Kidney glomerular epithelial cell (primary cell): Measurements from ENCODE around the gene KRT13.

ENCODE experiments used
- DNase-seq: peaks from one replicate; lab custom pipeline; 2025; lab: John Stamatoyannopoulos, UW

The KRT13 gene

DNA sequence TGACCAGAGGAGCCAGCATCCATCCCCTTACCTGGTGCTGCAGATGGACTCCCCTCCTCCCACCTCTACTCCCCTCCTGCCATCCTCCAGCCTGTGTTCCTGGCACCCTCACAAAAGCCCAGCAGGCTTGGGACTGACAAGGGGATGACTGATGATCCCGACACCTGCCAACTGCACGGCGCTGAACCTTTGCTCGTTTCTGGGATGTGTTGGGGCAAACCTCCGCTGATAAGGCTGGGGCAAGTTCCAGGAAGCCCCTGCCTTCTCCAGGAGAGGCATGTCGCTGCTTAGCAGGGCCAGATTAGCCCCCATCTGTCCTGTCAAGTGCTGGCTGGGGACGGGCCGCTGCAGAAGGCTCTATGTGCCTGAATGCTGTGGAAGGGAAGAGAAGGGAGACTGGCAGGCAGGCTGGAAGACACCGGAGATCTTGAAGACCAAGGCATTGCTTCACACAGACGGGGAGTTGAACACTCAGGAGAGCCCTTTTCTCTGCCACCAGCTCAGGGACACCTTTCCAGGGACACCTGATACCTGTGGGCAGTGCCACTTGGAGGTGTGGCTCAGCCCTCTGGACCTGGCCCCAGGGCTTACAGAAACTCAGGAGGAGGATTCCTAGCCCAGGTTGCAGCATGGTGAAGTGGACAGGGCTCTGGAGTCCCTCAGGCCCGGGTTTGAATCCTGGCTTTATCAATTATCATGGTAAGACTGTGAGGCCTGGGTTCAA, 14.3 kb upstream of the KRT13 start:
- no peak for DNase-seq

DNA sequence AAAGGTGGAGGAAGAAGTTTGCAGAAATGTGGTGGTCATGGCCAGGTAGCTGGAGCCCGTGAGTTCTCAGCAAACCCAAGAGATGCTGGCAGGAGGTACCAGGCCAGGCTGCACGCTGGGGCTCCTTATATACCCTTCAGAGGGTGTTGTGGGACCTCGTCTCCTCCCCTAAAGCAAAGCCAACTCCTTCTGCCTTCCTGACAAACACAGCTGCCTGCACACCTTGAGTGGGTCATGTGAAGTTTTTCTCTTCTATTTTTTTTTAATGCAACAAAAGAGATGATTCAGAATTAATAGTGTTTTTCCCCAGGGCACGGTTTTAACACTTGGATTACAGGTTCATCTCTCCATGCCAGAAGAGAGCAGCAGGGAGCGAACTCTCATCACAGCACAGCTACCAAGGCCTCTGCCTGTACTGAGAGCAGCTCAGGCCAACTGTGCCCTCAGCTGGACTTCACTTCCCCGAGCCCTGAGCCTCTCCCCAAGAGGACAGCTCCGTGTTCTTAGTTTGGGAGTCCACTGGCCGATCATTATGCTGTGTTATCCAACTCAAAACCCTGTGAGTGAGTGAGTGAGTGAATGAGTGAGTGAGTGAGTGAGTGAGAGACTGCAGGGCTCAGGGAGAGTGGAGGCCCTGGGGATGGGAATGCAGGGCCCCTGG, 13.5 kb upstream of the KRT13 start, which contains the start of gene KRT15:
KRT15 (minus strand) TSS at position 102 of the 661 bp plus-strand sequence; CDS start at position 39, 63 bp downstream.
- DNase-seq = peak; percentile 28

DNA sequence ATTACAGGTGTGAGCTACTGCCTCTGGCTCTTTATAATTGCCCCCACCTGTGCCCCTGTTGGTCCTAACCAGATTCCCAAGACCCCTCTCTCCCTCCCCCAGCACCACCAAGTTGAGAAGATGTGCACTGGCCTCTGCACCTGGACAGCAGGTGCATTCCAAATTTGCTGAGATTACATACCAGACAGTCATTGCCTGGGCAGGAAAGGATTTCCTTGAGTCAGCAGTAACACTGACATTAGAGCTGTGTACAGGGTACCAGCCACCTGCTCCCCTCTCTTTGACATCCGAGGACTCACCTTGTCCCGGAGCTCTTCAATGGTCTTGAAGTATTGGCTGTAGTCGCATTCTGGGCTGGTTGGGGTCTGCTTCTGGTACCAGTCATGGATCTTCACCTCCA, 12.6 kb upstream of the KRT13 start:
- DNase-seq = no peak

DNA sequence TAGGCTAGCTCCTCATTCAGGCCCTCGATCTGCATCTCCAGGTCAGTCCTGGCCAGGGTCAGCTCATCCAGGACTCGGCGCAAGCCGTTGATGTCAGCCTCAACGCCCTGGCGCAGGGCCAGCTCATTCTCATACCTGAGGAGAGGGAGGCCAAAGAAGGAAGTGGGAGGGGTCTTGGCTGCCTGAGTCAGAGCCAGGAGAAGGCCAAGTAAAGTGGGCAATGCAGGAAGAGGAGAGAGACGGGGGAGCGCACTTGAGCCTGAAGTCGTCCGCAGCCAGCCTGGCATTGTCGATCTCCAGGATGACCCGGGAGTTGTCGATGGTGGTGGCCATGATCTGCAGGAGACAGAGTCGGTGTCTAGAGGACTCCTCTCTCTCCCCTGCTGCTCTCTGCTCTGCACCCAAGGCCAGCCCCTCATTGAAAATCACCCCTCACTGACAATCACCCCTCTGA, 11.4 kb upstream of the KRT13 start:
- no peak for DNase-seq

DNA sequence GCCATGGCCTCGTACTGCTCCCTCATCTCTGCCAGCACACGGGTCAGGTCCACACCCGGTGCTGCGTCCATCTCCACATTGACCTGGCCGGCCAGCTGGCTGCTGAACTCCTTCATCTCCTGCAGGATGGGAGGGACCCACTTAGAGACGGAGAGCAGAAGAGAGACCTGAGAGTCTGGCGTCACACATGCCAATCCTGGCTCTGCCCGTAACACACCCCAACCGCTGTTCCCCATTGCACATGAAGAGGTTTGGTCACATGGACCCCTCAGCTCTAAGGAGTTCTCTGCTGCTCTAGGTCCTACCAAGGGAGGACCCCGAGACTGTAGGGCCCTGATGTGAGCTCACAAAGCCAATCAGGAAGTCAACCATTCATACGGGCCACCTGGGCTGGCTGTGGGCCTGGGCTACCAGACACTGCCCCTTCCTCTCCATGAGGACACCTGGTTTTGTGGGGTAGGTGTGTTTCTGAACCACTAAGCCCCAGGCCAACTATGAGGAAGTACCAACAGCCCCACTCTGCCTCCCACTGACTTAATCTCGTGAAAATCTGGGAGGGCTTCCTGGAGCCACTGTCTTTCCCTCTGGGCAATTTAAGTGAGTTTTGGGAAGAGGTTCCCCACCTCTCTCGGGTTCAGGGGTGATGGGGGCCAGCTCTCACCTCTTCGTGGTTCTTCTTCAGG, 10.9 kb upstream of the KRT13 start:
- DNase-seq = no peak

DNA sequence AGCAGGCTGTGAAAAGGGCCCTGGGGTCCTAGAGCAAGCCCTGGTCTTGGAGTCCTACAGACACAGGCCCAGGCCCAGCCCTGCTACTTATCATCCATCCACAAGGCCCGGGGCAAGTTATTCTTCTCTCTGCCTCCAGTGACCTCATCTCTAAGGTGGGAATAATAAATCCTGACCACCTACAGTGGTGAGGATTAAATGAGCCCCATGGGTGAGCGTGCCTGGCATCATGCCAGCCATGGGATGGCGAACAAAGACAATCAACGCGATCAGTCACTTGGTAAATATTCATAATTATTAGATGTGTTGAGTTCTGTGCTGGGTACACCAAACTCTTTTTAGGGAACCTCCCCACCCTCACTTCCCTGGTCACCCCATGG, 7.7 kb upstream of the KRT13 start:
- no peak for DNase-seq

DNA sequence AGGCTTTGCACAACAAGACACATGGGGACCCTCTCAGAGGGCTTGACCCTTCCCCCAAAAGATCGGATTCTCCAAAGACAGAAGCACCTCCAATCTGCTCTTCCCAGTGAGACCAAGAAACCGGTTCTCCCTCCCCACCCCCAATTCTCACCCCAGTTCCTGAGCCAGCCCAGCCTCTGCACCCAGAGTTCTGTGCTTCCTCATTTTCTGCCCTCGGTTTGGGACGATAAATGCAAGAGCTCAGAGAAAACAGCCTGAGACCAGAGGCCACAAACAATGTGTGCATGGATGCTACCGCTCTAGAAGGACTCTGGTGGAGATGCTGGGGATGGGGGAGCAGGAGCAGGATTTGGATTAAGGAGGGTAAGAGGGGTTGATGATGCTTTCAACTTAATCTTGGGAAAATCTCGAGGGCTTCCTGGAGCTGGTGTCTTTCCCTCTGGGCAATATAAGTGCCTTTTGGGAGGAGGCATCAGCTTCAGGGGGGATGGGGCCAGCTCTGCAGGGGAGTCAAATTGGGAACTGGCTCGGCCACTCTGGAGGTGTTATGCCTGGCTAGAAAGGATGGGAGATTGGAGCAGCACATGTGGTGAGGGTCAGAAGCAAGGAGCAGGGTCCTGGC, 7.2 kb upstream of the KRT13 start:
- no peak for DNase-seq

DNA sequence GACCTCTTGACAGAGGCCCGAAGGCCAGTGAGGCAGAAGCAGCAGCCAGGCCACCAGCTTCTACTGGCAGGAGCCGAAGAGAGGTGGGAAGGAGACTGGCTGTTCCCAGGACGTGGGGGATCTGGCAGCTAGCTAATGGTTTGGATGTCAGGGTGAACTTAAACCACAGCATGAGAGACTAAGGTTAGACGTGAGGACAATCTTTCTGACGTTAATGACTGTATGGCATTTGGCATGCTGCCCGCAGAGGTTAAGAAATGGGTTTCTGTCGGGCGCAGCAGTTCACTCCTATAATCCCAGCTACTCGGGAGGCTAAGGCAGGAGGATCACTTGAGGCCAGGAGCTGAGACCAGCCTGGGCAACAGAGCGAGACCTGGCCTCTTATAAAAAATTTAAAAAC, 6.3 kb upstream of the KRT13 start:
- no peak for DNase-seq

DNA sequence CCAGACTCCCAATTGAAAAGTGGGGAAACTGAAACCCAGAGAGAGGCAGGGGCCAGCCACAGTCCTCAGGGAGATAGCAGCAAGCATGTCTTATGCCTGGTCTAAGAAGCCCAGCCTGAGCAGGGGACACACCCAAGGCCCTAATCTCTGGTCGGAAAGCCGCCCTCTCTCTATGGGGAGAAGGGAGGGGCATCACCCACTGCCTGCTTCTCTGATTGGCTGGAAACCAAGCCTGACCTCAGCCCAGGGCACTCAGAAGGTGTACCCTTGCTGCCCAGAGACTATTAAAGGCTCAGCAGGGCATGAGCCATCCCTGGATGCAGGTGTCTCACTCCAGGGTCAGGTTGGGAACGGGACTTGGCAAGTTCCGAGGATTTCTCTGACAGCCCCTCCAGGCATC, 5.7 kb upstream of the KRT13 start:
- no peak for DNase-seq

DNA sequence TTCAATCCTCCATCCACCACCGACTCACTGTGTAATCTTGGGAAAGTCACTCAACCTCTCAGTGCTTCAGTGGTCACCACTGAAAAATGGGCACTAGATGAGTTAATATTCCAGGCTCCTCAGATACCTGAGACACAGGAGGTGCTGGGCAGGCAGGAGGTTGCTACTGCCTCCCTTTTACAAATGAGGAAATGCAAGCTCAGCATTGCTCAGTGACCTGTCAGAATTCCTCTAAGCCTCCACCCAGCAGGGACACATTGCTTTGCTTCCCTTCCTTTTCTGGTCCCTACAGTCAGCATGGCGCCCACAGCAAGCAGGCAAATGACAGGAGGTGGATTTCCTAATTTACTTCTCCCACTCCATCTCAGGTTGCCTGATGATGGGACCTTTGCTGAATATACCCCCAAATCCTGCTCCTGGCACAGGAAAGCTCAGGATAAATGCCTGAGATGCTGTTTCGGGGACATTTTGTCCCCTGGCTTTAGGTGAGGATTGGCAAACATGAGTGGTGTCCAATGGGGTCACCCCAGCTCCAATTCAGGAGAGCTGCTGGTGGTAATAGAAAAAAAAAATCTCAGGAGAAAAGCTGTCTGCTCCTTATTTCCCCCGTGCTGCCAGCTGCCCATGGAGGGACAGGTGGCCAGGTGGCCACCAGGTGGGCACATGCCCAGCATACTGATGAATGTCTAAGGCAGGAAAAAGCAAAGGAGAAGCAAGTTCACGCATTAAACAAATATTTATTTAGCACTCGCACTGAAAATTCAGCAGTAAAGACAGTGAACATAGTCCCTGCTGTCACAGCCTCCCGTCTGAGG, 5.0 kb upstream of the KRT13 start:
- DNase-seq = peak; percentile 37

DNA sequence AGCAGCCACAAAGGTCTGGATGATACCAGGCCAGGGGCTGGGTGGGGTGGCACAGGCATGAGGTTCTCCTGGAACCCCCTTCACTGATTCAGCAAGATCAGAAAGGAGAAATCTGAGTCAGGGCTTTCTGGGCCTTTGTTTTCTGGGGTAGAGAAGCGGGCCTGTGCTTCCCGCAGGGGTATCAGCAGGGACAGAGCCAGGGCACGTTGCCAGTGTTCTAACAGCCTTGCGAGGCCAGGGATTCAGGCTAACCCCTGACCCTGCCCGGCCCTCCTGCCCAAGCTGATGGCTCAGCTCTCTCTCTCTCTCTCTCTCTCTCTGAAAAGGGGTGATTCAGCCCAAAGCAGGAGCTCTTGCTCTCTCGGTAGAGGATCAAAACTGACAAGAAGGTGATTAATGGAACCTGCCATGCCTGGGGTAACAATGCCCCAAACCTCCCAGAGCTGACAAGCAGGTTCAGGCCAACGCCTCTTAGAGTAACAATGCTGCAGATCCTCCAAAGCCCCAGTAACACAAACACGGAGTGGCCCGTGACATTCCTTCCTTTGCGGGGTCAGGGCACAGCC, 2.0 kb upstream of the KRT13 start:
- no peak for DNase-seq

DNA sequence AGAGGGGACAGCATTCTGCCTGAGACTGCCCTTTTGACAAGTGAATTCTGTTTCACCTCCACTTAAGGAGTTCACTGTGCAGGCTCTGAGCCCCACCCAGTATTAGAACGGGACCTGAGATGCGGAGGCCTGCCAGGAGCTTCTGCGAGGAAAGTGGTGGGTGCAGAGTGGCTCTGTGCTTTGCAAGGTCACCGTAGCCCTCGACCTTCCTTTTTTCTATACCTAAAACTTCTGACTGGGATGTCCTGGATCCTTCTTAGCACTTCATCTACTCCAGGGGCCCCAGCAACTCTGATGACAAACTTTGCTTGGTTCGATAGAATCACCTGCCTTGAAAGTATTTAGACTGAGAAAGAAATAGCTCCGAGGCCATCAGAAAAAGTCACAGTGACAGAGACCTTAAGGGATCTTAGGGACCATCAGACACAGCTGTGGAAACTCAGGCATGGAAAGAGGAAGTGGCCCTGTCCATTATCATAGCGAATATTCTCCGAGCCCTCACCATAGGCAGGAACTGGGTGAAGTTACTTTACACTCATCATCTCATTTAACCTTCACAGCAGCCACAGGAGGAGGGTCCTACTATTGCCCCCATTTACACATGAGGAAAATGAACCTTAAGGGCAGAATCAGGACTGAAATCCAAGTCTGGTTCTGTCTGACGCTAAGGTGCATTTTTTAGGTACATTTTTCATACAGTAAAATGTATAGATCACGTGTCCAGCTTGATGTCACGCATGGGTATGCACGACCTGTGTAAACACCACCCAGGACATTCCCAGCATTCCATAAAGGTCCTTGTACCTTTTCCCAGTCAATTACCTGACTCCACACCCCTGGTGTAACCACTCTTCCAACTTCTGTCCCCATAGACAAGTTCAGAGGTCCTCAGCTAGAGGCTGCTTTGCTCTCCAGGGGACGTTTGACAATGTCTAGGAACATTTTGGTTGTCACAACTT, 676 bp upstream of the KRT13 start:
- no peak for DNase-seq

DNA sequence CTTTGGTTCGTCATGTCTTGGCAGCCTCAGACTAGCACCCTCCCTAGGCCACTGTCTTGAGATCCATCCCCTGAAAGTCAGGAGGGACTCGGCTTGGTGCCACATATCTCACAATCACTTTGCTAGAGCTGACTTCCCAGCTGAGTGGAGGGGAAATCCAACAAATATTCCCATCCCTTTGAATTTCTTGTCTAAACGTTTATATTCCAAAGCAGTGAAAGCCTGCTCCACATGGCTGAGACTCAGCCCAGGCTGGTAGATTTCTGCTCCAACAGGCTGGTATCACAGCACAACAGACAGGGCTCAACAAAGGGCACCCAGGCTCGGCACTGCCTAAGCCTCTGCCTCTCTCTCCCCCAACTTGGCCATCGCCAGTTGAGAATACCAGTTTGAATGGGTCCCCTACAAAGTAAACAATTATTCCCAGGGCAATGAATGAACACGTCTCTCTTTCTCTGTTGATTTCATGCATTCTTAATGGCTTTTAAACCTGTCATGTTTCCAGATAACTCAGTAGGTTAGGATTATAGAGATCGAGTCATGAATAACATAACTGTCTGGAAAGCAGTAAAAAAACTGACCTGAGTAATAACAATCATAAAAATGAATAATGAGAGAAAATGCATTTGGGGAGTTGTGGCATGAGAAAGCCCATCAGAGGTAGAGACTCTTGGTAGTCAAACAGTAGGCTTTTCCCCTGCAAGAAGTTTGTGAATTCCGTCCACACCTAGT, 1.0 kb downstream of the KRT13 start:
- DNase-seq = peak; percentile 12

DNA sequence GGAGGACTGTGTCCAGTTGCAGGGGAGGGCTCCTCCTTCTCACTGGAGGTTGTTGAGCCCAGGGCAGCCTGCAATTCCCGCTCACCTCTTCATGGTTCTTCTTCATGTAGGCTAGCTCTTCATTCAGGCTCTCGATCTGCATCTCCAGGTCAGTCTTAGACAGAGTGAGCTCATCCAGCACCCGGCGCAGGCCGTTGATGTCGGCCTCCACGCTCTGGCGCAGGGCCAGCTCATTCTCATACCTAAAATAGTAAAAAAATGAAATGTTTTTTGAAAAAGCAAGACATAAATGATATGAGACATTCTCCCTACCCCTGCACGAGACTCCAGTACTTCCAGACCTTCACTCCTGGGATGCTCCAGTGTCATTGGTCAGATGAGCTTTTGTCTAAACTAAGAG, 2.2 kb downstream of the KRT13 start:
- no peak for DNase-seq

DNA sequence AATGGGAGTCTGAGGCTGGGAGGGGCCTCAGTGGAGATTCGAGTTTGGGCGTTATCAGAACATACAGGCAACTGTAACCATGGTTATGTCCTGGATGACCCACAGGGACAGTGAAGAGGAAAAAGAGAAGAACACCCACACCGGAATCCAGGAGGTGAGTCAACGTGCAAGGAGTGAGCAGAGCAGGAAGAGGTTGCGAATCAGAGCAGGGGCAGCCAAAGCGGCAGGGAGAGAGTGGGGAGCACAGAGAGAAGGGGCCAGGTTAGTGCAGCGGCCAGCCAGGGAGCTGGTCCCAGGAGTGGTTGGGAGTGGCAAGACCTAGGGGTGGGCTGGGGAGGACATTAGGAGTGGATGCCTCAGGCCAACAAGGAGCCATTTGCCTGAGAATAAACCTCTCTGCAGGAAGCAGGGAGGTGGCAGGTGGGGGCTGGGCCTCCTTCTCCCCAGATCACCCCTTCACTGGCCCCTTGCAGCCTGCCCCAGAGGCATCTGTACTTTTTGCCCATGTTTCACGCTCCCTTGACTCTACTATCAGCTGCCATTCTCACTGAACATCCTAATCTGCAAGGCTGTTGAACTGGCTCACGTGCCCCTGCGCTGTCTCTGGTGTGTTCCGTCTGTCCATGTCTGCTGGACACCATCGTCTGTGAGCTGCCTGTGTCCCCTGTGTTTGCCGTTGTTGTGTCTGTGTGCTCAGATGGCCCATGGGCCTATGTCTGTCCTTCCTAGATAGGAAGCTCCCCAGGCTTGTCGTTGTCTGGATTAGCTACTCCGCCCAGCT, 5.1 kb downstream of the KRT13 start:
- peak; percentile 55 for DNase-seq

DNA sequence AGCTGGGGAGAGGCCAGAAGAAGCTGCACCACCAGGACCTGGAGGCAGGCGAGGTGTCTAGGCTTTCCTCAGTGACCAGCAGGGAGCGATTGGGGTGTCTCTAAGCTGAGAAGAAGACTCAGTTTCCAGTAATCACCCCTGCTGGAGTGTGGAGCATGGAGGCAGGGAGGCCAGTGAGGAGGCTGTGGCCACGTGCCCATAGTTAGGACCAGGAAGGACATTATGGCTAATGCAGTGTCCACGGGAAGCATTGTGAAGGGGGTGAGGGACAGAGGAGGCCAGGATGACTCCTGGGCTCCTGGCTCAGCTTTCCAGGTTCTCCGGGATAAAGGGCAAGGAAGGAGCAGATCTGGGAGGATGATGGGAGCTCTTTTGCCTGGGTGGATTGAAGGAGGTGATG, 5.7 kb downstream of the KRT13 start:
- DNase-seq = no peak

DNA sequence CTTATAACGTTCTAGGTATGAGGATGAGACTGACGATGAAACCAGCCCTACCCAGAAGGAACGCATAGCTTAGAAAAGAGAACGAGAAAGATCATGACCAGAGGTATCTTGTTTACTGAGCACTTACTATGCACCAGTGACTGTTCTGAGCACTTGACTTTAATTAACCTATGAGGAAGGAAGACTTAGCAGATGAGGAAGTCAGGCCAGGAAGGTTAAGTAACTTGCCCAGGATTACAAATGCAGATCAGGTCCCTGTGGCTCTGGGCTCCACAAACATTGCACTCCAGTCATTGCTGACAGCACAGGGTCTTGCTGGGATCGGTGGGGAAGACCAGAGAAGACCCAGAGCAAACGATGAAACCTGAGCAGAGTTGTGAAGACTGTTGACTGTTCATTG, 7.1 kb downstream of the KRT13 start:
- no peak for DNase-seq

DNA sequence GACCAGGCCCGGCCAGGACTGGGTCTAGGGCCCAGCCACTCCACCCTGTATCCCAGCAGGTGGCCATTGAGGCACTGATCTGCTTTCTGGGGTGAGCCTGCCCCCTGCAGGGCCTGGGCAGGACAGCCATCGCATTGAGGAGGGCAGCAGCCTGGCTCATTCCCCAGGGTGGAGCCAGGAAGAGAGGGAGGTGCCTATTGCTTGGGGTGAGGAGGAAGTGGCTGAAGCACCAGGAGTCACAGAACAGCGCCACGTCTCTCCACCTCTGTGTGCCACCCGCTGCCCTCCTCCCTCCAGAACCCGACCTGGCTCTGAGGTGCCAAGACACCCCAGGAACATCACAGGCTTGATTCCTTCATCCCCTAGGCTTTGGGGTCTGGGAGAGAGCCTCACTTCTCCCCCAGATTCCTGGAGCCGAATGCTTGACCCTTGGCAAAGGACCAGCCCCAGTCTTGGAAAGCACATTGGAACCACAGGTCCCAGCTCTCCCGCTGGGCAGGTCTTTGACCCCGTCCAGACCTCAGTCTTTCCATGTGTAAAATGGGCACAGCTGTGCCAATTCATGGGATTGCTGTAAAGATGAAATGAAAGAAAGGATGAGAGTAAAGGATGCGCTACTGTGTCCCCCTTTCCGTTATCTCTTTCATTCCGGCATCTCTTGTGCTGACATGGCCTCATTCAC, 8.5 kb downstream of the KRT13 start:
- peak; percentile 88 for DNase-seq
